SU-DHL-6 (cell line): ENCODE results near the gene LUZP1.

Experiments used
- CTCF ChIP-seq: fragments of 200-600 bp; sonication (generic); IDR thresholded peaks from one replicate; pipeline ENCODE4 v1.5.1; 2017; ENCODE audit warnings: antibody characterized with exemption, mild to moderate bottlenecking, low read length, moderate library complexity; ENCODE audit not compliant: insufficient read depth, poor library complexity, severe bottlenecking
- EZH2phosphoT487 ChIP-seq: fragments of 200-600 bp; sonication (generic), shearing (Covaris generic); conservative IDR thresholded peaks from 2 replicates; pipeline ENCODE4 v1.6.1; 2018; ENCODE audit warnings: mild to moderate bottlenecking, antibody characterized with exemption, low read length, moderate library complexity, mixed read lengths

DNA sequence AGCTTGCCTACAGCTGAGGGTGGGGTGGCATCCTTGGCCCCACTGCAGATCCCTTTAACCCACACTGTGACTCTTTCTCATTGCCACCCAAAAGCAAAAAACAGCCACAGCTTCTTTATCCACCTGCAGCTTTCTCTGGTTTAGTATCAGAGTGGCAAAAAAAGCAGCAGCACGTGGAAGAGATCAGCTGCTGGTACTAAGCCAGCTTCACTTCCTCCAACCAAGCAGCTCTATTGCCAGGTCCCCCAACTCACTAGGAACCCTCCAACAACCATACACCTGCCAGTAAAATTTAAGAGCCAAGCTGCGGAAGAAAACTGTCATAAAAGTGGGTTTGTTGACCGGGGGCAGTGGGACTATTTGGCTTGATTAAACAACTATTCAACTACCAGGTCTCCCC, 83.0 kb downstream of the LUZP1 start:
- TF ChIP-seq CTCF: no peak
- no peak for TF ChIP-seq EZH2phosphoT487
